Measurements from ENCODE around the gene ERC2.

DNA sequence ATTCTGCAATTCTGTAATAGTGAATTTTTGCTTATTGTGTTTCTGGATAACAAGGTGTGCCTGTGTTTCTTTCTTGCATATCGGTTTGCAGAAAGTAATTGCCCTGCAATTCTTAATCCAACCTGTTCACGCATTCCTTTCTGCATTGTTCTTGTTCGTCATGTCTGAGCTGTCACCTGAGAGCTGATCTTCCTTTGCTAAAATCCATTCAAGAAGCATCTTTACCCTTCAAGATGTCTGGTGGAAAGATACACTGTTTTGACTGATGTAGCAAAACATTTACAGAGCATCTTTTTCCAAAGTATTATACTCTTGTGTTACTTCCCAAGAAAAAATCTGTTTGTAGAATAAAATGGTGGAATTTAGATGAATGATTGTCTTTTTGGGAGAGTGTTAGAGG lies 822.1 kb downstream of the ERC2 start:
- TF ChIP-seq, protein P1, sequence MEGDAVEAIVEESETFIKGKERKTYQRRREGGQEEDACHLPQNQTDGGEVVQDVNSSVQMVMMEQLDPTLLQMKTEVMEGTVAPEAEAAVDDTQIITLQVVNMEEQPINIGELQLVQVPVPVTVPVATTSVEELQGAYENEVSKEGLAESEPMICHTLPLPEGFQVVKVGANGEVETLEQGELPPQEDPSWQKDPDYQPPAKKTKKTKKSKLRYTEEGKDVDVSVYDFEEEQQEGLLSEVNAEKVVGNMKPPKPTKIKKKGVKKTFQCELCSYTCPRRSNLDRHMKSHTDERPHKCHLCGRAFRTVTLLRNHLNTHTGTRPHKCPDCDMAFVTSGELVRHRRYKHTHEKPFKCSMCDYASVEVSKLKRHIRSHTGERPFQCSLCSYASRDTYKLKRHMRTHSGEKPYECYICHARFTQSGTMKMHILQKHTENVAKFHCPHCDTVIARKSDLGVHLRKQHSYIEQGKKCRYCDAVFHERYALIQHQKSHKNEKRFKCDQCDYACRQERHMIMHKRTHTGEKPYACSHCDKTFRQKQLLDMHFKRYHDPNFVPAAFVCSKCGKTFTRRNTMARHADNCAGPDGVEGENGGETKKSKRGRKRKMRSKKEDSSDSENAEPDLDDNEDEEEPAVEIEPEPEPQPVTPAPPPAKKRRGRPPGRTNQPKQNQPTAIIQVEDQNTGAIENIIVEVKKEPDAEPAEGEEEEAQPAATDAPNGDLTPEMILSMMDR (IDR thresholded peaks at IDR 0.05; ENCODE audit: low read length) = no peak
- TF ChIP-seq EZH2 (IDR thresholded peaks at IDR 0.05; ENCODE audit: borderline replicate concordance, low read length) = no peak
